Panc1 (cell line): ENCODE measurements around the gene ALS2CL.

ENCODE experiments used
- CTCF ChIP-seq: fragments of 450-650 bp; IDR thresholded peaks from 2 replicates; pipeline ENCODE4 v1.5.1; 2017; ENCODE audit warnings: mild to moderate bottlenecking
- POLR2AphosphoS5 ChIP-seq: IDR thresholded peaks from 2 replicates; pipeline ENCODE4 v1.6.1; 2012; ENCODE audit warnings: mild to moderate bottlenecking, low read depth, low read length, moderate library complexity
- SIN3A ChIP-seq: IDR thresholded peaks from 2 replicates; pipeline ENCODE4 v1.6.1; 2012; ENCODE audit warnings: low read depth, mild to moderate bottlenecking, low read length, moderate library complexity, borderline replicate concordance; ENCODE audit not compliant: insufficient read depth
- TCF7L2 ChIP-seq: IDR thresholded peaks from 2 replicates; pipeline ENCODE4 v1.6.1; 2011; ENCODE audit warnings: mild to moderate bottlenecking, low read depth, low read length, inconsistent platforms
- TF ChIP-seq, protein P1 (sequence below), 2 experiments: IDR thresholded peaks; 2 replicates each; pipeline ENCODE4 v1.6.1; 2011 to 2012; ENCODE audit warnings: low read depth in 2 of 2, control low read depth in 1 of 2, low read length in 1 of 2, mild to moderate bottlenecking in 1 of 2, moderate library complexity in 1 of 2; ENCODE audit not compliant: insufficient read depth in 1 of 2

- no peak for TF ChIP-seq POLR2AphosphoS5
- TF ChIP-seq CTCF = no peak
- TF ChIP-seq, protein P1, sequence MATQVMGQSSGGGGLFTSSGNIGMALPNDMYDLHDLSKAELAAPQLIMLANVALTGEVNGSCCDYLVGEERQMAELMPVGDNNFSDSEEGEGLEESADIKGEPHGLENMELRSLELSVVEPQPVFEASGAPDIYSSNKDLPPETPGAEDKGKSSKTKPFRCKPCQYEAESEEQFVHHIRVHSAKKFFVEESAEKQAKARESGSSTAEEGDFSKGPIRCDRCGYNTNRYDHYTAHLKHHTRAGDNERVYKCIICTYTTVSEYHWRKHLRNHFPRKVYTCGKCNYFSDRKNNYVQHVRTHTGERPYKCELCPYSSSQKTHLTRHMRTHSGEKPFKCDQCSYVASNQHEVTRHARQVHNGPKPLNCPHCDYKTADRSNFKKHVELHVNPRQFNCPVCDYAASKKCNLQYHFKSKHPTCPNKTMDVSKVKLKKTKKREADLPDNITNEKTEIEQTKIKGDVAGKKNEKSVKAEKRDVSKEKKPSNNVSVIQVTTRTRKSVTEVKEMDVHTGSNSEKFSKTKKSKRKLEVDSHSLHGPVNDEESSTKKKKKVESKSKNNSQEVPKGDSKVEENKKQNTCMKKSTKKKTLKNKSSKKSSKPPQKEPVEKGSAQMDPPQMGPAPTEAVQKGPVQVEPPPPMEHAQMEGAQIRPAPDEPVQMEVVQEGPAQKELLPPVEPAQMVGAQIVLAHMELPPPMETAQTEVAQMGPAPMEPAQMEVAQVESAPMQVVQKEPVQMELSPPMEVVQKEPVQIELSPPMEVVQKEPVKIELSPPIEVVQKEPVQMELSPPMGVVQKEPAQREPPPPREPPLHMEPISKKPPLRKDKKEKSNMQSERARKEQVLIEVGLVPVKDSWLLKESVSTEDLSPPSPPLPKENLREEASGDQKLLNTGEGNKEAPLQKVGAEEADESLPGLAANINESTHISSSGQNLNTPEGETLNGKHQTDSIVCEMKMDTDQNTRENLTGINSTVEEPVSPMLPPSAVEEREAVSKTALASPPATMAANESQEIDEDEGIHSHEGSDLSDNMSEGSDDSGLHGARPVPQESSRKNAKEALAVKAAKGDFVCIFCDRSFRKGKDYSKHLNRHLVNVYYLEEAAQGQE (IDR thresholded peaks at IDR 0.05; ENCODE audit: insufficient read depth in 1 of 2, low read depth in 2 of 2, low read length in 1 of 2) = no peak
- TF ChIP-seq SIN3A = no peak
- TF ChIP-seq TCF7L2 = no peak
Measured at GRCh38 chr3:46715507-46716175, 22.2 kb upstream of the ALS2CL start.
